ENCODE data around the gene ARHGAP42. TPM values are rescaled to one million over a fixed set of nuclear protein-coding genes. Genes with fewer than 3 reads are reported as not detected.

ARHGAP42 gene
- polyA plus RNA-seq, 1 donor, result 26.3 TPM

DNA sequence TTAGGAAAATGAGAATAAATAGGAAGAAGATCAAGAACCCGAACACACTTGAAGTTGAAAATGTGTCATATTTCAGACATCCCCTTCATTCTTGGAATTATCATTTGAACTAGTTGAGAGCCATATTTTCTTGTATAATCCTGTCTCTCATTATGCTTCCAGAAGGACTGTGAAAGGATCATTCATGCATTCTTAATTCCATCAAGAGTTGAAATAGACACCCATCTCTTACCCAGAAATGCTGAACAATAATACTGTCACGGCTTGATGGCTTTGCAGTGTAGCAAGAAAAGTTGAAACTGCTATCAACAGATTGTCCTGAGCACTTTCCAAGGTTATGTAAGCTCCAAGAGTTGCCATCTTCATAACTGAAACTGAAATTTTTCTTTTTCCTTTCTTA lies 79.7 kb downstream of the ARHGAP42 start:
- DNase-seq, result no peak

DNA sequence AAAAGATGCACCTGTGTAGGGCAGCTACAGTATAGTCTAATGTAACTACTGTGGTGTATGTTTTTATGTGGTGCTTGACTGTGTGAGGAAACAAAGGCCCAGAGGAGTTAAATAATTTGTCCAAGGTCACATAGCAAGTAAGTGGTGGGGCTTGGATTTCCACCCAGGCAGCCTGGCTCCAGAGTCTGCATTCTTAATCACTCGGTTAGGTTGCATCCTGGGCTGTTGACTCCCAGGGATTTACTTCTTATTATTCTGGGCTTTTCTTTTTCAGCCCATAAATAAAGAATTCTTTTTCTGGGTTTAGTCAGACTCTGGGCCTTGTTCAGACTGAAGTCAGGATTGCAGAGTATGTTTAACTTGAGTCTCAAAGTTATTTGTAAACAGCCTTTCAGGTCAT lies 82.1 kb downstream of the ARHGAP42 start:
- DNase-seq, result no peak

DNA sequence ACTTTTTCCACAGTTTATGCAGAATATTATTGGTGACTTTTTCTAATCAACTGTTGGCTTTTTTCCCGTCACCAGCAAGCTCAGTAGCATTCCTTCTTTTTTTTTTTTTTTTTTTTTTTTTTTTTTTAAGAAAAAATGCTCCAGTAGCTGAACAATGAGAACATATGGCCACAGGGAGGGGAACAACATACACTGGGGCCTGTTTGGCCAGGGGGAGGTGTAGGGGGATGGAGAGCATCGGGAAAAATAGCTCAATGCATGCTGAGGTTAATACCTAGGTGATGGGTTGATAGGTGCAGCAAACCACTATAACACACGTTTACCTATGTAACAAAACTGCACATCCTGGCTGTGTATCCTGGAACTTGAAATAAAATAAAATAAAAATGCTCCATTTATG lies 82.5 kb downstream of the ARHGAP42 start:
- DNase-seq, result no peak

DNA sequence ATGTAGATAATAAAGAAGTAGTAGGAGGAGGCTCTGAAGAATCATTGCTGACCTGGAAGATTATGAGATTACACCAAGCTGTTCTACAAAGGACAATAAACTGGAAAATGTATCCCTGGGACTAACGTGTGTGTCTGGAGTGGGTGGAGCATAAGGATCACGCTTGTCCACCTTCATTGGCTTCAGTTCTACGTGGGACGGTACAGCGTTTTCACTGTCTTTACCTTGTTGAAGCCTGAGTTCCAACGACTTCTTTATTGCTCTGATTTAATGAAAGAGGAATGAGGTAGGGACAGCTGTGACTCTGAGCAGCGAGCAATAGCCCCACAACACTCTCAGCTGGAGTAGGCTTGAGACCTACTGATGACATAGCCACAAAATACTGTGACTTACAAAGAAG lies 87.0 kb downstream of the ARHGAP42 start:
- no peak for DNase-seq

DNA sequence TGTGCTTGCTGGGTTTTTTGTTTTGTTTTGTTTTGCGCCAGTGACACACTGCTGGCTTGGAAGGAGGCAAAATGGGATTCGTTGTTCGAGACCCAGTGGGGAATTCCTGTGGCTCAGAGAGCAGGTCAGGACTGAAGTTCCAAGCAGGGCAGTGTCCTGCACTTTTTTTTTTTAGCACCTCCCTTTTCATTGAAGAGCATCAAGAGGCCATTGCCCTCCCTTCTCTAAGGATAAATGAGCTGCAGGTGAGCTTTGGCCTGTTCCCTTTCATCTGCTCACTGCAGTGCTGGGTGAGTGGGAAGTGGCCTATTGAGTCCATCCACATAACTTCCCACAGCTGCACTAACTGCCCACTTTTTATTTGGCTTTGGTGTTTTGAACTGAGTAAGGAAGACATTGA lies 87.8 kb downstream of the ARHGAP42 start:
- DNase-seq, result no peak

DNA sequence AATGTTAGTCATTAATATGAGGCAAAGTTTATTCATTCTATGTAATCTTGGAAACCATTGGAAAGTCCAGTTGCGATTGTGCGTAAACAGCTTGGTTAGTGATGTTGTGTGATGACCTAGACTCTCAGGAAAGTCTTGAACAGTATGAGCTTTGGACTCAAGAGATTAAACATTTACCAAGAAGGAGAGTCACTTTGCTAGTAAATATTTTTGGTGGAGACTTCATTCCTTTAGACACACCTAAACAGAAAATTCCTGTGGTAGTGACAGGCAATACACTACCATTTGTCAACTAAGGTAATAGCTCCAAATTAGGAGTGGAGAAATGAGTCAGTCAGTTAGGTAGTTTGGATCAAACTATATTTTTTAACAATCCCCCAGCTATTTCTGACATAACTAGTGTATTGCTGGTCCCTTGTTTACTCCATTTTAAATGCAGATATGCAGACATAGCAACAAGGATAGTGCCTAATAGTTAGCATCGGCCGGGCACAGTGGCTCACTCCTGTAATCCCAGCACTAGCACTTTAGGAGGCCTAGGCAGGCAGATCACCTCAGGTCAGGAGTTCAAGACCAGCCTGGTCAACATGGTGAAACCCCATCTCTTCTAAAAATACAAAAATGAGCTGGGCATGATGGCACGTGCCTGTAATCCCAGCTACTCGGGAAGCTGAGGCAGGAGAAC lies 89.3 kb downstream of the ARHGAP42 start:
- DNase-seq, result no peak

DNA sequence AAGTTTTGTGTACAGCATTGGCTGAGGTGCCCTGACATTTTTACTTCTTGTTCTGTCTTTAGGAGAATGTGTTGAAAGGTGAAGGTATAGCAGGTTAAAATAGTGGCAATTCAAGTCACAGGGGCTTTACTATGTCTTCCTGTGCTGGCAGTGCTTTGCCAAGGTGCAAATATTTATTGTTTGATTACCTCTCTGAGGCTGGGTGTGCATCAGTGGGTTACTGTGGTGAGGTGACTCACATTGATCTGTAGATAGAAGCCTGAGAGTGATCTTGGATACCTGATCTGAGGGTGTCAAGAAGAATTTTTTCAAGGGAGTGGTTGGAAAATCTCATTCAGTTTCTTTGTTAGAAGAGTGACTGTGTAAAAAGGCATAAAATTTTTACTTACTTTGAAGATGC lies 90.0 kb downstream of the ARHGAP42 start:
- DNase-seq, result no peak

DNA sequence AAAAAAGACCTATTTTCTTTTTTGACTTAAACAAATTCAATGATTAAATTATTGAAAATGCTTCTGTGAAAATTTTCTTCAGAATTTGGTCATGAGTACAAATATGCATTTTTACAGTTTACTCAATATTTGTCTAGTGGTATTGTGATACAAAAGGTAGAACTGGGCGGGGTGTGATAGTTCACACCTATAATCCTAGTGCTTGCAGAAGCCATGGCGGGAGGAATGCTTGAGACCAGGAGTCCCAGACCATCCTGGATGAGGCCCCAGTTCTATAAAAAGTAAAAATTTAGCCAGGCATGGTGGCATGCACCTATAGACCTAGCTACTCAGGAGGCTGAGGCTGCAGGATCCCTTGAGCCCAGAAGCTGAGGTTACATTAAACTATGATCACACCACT lies 90.6 kb downstream of the ARHGAP42 start:
- DNase-seq, result no peak

DNA sequence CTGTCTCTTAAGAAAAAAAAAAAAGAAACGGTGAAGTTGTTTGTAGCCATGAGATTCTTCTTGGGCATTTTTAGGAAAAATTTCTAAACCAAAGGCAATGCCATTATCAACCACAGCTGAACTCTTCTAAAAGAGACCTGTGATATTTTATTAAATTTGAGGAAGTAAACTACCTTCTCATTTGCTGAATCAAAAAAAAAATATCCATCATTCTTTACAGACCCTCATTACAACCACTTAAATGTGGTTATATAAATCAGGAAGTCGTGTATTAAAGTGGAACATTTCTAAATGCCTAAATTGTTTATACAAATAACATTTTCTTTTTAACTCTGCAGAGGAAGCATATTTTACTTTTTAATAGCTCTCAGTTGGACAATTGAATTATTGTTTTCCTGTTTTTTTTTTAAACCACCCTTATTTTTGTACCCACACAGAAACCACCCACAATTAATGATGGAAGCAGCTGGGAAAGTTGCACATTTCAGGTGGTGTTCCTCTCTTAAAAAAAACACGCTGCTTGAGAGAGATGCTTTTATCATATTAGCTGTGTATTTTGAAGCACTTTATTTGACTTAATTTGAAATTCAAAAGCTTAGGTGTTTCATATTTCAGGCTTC lies 91.2 kb downstream of the ARHGAP42 start:
- DNase-seq, result no peak

DNA sequence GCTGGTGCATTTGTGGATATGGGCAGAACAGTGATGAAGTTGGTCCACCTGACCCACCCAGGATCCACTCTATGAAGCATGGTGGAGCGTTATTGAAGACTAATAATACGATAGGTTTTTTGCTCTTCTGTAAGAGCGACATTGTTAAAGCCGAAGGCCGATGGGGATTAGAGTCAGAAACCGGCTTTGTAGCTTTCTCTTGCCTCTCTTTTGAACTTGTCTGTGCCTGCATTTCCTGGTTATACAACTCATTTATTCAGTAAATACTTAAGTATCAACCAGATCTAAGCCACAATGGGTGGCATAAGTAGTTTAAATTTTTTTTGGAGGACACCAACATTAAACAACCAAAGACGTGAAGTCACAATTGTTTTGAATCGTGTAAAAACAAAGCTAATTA lies 93.4 kb downstream of the ARHGAP42 start:
- DNase-seq, result no peak

DNA sequence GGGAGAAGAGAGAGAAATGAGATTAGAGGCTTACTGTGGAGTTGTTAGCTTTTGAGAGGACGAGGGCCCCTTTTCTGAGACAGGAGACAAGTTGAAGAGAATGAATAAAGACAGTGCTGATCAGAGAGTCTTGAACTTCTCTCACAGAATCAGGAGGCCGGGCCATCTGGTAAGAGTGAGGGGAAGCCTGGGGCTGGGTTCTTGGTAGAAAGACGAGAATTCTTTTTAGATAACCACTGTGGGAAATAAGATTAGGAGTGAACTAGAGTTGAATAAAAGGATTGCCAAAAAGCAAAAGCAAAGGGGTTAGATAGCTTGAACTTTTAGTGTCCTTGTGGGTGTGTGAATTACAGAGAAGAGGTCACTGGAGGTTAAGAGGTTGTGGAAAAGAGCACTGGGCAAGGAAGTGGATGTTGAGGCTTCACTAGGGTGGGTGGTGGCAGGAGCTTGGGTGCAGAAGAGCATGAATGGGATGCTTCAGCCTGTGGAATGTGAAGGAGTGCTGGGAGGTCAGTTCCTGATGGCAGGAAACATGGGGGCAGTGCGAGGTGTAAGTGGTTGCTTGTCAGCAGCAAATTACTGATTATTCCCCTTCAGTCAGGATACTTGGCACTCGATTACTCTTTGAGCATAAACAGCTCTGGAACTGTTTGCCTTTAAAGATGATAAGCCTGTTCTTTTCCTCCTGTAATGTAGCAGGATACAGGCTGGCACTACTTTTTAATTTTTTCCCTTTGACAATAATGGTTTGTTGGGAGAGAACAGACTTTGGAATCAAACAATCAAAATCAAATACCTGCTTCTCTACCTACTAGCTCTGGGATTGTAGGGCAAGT lies 98.3 kb downstream of the ARHGAP42 start:
- DNase-seq, result no peak

DNA sequence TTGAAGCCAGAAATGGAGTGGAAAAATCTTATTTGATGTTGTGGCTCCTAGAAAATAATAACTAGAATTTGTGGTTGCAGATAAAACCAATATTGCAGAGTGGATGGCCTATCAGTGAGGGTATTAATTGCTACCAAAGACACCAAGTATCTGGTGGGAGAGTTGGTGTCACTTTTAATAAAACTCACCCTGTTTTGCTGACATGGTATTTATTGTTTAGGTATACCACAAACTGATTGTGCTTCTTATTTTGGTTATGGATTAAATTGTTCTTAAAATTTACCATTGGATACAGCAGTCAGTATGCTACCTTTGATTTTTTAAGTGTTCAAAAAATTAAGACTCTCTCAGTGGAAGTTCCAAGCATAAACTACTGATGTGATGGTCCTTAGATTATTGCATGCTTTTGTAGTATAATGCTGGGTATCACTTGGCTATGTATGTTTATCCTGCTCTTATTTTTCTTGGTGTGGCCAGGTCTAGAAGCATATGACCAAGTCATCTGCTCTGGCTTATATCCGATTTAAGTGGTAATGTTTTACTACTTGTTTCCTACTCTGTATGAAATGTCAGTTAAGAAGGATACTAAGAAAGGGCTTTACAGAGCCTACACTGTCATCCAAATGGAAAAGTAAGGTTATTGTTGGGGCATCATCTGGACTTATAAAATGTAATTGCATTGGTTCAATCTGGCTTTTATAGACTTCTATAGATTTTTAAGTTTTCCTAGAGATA lies 101.6 kb downstream of the ARHGAP42 start:
- DNase-seq, result no peak

DNA sequence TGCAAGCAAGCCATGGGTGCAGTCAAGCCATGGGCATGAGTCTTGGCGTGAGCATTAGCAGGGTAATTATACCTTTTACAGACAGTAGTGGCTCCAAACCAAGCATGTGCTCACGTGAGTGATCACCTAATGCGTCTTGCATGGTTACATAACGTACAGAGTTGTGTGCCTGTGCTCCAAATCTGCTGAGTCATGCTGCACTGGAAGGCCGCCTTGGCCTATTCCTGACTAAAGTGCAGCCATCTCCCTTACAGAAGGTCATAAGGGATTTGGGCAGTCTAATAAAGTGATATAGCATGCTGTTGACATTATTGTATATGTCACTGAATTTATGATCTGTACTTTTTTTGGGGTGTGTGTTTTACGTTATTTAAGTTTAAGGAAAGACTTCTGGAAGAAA lies 102.4 kb downstream of the ARHGAP42 start:
- peak; percentile 31 for DNase-seq

DNA sequence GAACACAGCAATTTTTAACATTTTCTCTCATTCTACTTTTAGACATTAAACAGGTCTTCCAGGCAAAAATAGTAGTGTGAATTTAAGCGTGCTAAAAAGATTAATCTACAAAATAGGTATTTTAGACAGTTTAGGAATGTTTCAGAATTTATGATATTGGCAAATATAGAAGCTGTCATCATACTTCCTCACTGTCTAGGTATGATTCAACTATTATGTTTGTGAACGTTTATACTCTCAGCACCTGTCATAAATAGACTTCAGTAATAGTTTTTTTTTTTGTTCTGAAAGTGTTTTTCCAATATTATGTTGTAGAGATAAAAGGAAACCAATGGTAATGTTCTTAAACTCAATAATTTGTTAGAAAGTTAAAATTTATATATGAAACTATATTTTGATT lies 103.0 kb downstream of the ARHGAP42 start:
- DNase-seq, result no peak

DNA sequence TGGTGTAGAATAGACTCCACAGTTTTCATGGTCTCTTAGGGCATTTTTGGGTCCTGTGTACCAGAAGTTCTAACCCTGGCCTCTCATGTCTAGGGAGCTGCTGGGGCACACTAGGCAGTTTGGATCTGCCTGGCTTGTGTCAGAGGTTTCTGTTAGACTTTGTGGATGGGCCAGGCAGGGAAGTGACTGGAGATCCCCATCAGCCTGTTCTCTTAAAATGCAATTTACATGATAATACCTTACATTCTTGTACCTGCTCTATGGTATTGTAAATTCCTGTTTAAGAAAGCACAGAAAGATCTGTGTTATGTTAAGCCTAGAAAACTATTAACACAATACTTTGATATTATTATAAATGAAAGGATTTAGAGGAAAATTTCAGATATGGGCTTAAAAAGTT lies 104.0 kb downstream of the ARHGAP42 start:
- no peak for DNase-seq

DNA sequence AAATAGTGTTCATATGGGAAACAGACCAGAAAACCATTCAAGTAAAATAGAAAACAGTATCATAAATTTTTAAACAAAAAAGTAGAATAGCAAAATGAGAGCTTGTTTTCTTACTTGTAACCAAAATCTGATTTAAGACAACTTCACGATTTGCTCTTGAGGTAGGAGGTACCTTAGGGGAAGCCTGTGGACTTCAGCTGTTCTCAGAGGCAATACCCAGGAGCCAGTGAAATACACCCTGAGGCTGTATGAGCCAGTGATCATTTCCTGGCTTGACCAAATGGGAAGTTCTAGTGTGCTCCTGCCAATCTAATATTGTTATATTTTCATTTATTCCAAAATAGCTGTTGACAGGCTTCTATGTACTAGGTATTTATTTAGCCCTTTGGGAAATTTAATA lies 104.8 kb downstream of the ARHGAP42 start:
- no peak for DNase-seq

DNA sequence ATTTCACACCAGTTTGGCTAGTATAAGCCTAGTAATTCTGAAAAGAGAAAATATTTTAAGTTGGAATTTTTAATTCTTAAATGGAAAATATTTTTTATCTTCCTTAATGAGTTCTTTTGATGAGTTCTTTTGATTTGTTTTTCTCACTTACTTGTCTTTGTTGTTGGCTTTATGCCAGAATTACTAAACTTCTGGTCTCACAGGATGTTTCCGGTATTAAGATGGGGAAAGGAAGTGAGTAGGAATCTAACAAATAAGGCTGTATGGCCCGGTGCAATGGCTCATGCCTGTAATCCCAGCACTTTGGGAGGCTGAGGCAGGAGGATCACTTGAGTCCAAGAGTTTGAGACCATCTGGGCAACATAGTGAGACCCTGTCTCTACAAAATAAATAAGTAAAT lies 106.4 kb downstream of the ARHGAP42 start:
- no peak for DNase-seq

DNA sequence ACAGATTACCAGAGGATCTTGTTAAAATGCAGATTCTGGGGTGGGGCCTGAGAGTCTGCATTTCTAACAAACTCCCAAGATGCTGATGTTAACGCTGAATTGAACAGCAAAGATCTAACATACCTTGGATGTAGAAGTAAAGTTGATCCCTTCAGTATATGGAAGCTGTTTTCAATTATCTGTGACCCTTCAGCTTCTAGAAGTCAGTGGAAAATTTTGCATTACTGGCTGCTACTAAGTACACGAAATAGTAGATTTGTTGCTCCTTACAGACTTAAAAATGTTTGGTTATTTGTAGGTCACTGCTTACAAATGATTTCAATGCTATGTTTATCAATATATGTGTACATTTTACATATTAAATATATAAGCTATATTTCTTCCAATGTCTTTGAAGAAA lies 107.4 kb downstream of the ARHGAP42 start:
- DNase-seq, result peak; percentile 19

DNA sequence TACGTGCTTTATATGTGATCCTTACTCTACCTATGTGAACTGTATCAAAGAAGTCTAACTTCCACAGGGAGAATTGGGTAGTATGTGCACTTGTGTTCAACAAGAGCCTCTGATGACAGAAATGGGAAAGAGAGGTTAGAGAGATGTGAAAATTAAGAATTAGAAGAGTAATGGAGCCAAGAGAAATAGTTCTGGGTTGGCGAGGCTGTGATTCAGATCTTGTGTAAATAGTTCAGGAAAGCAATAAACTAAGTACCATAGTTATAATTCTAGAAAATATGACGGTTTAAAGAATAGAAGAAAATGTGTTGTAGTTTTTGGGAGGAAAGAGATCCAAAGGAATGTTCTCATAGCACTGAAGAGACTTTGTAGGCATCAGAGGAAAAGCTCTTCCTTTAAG lies 112.4 kb downstream of the ARHGAP42 start:
- DNase-seq, result no peak

DNA sequence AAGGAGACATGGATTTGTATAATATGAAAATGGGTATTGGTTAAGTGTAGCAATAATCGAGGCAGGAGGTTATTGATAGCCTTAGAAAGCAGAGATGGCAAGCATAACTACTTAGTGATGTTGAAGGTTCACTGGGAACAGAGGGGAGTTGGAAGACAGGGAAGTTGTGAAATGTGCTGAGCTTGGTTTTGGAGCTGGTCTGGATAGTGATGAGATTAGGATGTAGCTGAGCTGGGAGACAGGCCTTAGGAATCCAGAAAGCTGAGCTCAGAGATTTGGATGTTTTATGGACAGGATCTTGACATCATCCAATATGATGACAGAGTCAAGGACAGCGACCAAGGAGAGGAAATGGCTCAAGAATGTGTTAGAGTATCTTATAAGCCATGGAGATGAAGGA lies 113.1 kb downstream of the ARHGAP42 start:
- no peak for DNase-seq

DNA sequence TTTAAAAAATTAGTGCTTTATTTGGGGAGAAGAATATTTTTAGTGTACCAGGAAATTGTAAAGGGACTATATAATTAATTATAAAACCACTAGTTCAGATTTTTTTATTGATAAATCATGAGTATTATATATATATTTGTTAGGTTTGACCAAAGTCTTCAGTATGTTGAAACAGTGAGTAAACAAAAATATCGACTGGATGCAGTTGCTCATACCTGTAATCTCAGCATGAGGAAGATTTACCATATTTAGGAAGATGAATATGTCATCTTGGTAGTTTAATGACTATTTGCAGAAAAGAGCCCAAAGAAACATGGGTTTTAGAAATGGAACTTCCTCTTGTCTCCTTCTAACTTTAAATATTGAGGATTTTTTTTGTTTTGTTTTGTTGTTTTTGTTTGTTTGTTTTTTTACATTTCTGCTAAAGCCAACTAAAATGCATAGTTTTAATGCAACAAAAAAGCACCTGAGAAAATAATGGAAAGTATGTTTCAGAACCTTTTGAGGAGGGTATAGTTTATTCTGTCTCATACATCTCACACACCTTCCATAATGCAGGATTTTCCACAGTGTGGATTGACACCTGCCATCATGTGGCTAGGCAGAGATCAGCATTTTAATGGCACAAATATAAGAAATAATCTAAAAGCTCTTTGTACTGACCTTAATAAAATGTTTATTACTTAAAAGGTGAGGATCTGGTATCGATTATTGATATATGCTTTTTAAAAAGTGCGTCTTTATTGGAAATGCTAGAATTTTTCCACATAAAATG lies 114.3 kb downstream of the ARHGAP42 start:
- no peak for DNase-seq

DNA sequence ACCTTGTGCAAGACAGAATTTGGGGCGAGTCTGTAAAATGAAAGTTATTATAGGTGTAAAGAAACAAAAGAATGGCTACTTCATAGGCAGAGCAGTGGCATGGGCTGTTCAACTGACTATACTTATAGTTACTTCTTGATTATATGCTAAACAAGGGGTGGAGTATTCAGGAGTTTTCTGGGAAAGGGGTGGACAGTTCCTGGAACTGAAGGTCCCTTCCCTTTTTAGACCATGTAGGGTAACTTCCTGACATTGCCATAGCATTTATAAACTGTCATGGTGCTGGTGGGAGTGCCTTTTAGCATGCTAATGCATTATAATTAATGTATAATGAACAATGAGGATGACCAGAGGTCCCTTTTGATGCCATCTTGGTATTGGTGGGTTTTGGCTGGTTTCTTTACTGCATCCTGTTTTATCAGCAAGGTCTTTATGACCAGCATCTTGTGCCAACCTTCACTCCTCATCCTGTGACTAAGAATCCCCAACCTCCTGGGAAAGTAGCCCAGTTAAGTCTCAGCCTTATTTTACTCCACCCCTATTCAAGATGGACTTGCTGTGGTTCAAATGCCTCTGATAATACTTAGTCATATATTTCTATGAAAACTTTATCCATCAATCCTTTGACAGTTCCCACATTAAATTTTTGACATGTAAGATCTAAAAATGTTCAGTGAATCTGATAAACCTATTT lies 118.6 kb downstream of the ARHGAP42 start:
- DNase-seq, result no peak
